Stimulated activated CD4-positive, alpha-beta T cell treated with anti-CD3 and anti-CD28 coated beads, Interleukin-1b, Interleukin-23, amount 100 ng/mL, for 4 hours (primary cell): ENCODE data around the gene THOC6.

Experiments used
- DNase-seq, 2 donors: peaks; one replicate each; pipeline ENCODE4 v3.0.0-alpha.2; 2020; ENCODE audit warnings: low read depth in 2 of 2

The THOC6 gene

DNA sequence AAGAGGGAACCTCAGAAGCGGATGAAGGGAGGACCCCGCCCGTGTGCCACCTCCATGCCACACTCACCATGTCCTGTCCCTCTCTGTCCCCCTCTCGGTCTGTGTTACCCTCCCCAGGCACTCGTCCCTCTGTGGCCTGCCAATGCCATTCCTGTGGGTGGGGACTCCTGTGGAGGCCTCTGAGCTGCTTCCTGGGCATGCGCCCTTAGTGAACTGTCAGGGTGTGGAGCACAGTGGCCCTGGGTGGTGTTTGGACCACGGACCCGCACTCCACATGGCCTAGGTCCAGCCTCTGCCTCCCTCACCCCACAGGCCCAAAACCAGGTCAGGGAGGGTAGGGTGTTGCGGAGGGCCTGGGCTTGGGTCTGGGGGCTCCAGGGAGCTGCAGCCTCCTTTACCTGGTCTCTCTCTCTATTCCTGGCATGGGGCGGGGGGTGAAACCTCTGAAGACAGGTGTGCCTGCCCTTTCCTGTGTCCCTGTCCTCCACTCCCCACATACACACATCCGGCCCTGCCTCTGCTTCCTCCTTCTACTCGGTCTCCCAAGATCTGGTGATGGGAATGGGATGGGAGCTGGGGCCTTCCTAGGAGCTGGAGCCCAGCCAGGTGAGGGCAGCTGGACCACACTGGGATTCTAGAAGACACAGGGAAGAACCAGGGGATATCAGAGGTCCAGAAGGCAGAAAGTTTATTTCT, 32.1 kb upstream of the THOC6 start:
- no peak for DNase-seq

DNA sequence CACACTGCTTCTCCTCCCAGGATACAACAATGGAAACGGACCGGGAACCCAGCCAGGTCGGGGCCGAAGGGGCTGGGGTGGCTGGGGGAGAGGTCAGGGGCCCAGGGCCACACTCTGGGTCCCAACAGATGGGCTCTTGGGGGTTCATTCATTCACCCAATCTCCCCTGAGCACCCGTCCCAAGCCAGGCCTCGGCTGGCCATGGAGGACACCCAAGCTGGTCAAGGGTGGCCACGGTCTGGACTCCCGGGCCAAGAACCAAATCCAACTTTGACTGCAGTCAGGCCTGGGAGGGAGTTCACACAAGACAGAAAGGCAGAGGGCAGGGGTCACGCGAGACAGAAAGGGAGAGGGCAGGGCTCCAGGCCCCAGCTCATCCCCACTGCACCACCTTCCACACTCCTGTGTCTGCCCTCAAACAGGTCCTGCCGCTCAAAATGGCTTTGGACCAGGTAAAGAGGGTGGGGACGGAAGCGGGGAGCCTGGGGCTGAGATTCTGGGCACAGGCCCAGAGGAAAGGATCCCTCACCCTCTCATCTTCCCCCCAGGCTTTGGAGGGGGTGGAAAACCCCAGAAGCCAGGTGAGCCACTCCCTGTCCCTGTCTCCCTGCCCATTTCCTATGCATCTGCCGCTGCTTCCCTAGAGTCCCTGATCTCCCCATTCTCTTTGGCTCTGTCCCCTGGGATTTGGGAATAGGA, 31.3 kb upstream of the THOC6 start:
- DNase-seq: no peak

DNA sequence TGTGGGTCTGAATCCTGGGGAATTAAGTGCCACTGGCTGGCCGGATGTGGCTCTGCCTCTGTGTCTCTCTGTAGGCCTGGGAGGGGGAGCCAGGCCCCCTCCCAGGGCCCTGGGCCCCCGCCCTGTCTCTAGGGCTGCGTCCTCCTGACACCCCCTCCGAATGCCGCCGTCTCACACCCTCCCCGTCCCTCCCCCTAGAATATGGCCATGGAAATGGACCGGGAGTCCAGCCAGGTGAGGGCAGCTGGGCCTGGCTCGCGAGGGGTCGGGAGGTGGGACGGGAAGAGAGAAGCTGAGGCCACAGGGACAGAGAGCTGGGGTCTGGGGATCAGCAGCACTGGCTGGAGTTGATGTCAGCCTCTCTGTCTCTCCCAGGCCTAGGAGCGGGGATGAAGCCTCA, 27.5 kb upstream of the THOC6 start:
- no peak for DNase-seq

DNA sequence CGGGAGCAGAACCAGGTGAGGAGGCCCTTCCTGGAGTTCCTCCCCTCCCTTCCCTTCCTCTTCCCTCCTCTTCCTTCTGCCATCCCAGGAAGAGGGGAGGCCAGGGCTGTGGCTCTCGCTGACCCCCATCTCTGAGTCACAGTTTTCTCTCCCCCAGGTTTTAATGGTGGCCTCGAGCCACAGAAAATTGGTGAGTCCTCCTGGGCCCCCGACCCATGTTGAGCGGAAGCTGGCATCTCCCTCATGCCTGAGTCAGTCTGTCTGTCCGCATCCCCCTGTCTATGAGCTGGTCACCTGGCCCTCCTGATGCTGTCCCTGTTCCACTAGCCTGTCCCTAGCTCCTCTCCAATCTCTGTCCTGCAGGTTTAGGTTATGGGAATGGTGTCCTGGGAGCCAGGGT, 23.9 kb upstream of the THOC6 start:
- no peak for DNase-seq

DNA sequence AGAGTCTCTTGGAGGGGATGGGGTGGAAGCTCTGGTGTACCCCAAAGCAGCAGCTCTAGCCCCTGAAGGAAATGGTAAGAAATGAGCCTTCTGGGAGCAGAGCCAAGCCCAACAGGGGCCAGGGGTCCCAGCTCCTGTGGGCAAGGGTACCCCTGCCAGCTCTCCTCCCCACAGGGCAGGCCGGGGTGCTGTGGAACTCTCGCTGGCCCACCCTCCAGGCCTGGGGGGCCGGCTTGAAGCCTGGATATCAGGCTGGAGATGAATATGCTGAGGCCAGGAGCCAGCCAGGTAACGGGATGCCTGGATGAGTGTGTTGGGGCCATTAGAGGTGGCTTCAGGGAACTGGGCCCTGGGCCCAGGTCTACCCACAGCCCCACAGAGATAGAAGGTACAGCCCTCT, 23.3 kb upstream of the THOC6 start:
- DNase-seq: no peak

DNA sequence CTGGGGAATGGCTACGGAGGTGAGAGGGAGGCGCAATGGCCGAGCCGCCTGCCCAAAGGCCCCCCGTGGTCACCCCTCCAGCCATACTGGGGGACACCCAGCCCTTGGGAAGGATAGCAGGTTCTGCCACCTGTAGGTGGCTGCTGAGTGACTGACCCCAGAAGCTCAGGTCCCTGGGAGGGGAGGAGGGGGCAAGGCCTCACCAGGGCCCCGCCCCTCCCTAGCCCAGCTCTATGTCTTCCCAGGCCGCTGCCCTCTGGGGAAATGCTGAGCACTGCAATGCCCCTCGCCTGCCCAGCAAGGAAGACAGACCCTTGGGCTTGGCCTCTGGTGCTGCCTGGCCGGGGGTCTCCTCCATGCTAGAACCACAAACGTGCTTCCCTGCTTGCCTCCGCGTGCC, 22.5 kb upstream of the THOC6 start:
- DNase-seq: no peak

DNA sequence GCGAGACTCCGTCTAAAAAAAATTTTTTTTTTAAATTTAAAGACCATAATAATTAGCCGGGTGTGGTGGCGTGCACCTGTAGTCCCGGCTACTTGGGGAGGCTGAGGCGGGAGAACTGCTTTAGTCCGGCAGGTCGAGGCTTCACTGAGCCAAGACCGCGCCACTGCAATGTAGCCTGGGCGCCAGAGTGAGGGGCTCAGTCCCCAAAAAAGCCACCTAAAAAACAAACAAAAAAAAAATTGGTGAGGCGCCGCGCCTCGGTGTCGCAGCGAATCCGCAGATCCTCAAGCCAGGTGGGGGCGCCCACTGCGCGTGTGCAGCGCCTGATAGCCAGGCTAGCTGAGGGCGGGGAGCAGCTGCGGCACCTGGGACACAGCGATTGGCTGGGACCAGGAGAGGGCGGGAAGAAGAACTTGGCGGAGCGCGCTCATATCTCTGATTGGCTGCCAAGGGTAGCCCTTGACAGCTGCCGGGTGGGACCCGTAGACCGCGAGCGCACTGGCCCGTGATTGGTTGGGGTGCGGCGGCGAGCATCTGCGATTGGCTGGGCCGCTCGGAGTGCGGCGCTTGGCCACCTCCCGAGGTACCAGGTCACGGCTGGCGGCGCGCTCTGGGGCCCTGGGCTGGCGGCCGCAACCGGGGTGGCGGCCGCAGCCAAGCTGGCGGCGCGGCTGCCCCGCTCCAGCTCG, 20.1 kb upstream of the THOC6 start:
- DNase-seq: peak; percentile 90 to 93

DNA sequence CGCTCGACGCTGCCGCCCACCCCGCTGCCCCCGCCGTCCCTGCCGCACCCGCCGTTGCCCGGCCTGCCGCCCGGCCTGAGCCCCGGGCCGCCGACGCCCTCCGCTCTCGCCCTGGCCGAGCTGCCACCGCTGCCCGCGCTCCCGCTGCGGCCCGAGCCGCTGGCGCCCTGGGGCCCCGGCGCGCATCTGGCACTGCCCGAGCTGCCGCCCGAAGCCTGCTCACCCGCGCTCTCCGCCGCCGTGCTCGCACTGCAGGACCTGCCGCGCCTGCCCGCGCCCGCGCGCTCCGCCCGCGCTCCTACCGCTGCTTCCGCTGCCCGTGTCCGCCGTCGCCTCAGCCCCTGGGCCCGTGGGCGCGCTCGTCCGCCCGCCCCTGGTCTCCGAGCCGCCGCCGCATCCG, 19.5 kb upstream of the THOC6 start:
- DNase-seq: no peak

DNA sequence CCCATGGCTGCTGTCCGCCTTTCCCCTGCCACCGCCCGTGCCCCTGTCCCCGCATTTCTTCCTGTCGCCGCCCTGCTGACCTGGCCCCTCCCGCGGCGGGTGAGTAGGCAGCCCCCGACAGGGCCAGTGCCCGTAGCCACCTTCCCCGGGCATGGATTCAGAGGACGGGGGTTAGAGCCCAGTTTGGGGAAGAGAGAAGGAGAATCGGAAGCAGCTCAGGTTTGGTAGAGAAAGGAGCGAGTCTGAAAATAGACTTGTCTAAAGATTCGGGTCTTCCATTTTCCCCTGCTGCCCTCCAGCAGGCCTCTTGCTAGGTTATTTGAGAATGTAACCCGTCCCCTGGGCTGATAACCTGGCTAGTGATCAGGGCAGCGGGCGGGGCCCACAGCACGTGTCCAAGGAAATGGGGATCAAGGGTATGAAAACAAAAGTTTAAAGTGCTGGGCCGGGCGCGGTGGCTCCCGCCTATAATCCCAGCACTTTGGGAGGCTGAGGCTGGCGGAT, 19.0 kb upstream of the THOC6 start:
- DNase-seq: no peak

DNA sequence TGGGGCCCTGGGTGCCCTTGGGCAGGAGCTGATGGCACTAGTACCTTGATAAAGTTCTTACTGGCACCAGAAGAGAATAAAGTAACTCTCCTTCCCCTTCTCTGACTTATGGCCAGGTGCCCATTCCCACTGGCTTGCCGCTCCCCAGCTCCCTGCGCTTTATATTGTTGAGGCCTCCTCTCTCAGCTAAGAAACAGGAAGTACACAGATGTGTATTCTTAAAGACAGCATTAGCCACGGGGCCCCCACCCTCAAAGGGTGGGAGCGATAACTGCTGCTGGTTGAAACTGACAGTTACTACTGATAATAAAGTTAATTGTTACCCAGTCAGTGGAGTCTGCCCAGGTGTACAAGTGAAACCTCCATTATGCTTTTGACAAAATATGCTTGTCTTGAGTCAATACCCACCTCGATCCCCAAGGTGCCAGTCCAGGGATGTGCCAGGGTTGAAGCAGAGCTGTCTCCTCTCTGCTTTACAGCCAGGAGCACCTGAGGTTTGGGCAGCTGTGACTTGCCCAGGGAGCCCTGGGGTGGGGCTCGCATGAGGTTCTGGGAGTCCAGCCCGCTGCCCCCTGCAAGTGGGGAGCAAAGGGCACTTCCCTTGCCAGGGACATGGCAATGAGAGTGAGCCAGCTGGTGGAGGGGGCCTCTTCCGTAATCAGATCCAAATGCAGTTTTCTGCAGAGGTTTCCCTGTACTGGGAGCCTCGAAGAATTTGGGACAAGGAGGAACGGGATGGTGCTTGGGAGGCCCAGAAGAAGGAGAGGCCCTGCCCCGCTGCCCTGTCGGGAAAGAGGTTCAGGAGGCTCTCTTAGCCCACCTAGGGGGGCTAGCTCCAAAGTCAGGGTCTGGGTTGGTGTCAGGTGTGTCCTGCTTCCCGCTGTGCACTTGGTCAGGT, 16.5 kb upstream of the THOC6 start:
- no peak for DNase-seq

DNA sequence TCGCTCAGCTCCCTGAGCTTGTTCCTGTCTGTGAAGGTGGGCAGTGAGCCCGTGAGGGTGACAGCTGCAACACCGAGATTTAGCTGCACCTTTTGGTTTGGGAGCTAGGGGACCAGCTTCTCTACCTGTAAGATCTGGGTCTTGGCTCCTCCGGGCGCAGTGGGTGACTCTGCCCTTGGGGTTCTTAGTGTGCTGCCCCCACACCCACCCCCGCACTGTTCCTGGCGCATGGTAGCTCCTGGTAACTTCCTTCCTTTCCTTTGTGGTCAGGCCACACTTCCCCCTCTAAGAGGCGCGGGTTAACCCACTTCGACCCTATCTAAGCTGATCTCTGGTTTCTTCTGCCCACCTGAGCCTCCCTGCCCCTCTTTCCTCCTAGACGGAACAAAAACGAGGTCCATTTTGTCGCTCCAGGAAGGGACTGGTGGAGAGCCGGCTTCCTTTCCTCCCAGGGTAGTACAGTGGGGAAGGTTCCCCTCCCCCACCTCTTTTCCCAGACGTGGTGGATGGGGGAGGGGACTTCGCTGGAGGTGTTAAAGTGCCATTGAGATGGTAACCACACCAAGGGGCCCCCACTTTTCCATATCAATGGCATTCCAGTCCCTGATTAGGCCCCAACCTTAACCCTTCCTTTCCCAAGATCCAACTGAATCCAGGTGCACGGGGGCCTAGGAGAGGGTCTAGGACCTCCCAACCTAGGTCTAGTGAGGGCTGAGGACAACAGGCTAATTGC, 15.7 kb upstream of the THOC6 start:
- no peak for DNase-seq

DNA sequence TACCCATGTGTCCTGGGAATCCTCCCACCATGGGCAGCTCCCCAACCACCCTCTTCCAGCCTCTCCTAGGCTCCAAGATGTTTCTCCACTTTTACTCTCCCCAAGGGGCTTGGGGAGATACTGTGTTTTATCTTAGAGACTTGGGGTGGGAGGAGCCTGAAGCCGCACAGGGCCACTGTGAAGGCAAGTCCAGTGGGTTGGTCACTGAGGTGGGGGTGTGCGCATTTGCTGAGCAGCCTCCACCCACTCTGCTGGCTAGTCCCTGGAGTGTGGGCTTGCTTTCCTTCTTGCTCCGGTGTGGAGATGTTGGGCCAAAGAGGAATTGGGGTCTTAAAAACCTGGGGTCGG, 15.2 kb upstream of the THOC6 start:
- no peak for DNase-seq

DNA sequence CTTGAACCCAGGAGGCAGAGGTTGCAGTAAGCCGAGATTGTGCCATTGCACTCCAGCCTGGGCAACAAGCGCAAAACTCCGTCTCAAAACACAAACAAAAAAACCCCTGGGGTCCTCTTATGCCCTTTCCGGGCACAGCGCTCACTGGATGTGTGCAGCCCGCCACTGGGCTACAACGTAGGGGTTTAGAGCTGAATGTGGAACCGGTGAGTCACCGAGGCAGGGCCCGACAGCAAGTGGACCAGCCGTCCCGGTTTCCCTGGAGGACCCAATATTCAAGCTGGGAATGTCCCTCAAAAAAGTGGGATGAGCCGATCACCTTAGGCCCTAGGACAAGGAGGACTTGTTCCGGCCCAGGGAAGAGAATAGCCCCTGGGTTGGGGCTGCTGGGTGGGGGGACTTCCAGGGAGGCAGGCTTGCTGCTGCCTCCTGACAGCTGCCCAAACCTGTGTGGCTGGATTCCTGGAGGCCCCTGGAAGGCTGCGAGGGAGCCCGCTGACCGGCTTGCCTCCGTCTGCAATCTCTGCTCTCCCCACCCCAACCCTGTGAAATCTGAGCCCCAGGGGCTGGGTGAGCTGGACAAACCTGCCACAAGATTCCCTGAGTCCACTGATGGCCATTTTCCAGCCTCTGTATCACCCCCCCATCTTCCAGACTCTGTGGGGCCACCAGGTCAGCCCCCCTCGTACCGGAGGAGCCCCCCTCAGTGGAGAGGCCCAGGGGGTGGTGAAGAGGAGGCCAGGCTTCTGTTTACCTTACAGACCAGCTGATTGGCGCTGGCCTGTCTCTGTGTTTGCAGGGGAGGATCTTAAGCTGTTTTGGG, 14.1 kb upstream of the THOC6 start:
- DNase-seq: no peak

DNA sequence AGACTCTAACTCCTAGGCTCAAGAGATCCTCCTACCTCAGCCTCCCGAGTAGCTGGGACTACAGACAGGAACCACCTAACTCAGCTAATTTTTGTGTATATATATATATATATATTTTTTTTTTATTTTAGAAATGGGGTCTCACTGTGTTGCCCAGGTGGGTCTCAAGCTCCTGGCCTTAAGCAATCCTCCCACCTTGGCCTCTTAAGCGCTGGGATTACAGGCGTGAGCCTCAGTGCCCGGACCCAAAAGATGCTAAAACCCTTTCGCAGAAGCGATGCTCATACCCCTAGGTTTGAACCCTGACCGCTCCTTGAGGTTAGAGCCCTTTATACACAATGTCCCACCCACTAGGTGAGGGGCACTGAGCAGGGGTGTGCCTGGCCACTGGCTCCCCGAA, 13.3 kb upstream of the THOC6 start:
- no peak for DNase-seq

DNA sequence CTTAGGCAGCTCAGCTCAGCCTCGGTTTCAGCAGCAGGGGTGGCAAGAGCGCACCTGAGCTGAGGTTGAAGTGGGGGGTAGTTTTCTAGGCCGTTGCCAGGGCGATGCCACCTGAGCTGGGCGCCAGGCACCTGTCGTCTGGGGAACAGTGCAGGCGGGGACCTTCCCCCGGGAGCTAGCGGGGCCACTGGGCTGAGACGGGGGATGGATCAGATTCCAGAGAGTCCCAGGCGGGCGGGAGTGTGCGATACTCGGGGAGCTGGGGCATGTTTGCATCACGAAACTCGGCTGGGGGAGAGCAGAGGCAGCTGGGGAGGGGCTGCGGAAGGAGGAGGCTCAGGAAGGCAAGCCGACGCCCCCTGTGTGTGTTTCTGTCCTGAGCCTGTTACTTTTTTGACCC, 11.6 kb upstream of the THOC6 start:
- no peak for DNase-seq

DNA sequence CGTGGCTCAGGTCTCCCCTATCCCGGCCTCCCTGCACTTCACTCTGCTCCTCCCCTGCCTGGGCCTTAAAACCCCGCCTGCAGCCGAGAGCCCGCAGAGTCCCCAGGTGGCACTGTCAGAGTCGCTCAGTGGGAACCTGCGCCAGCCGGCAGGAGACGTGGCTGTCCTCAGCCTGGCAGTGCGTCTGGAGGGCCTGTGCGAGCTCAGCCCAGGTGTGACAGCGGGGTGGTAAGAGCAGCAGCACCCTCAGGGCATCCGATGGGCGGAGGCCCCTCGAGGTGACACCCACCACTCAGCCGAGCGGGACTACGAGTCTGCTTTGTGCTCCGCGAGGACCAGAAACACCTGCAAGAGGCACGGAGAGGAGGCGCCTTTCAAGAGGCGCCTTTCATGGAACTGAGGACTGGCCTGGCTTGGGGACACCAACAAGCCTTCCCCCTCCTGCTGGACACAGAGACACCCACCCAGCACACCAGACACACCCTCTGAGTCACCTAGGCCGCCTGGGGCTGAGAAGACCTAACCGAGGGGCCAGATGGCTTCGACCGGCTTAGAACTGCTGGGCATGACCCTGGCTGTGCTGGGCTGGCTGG, 10.9 kb upstream of the THOC6 start, which contains the start of gene CLDN9:
Gene CLDN9, plus strand, starts transcription at position 96 of the 593 bp plus-strand sequence. Its CDS starts 440 bp downstream, at position 536.
- DNase-seq: no peak

DNA sequence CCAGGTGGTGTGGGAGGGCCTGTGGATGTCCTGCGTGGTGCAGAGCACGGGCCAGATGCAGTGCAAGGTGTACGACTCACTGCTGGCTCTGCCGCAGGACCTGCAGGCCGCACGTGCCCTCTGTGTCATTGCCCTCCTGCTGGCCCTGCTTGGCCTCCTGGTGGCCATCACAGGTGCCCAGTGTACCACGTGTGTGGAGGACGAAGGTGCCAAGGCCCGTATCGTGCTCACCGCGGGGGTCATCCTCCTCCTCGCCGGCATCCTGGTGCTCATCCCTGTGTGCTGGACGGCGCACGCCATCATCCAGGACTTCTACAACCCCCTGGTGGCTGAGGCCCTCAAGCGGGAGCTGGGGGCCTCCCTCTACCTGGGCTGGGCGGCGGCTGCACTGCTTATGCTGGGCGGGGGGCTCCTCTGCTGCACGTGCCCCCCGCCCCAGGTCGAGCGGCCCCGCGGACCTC, 10.3 kb upstream of the THOC6 start:
- no peak for DNase-seq

DNA sequence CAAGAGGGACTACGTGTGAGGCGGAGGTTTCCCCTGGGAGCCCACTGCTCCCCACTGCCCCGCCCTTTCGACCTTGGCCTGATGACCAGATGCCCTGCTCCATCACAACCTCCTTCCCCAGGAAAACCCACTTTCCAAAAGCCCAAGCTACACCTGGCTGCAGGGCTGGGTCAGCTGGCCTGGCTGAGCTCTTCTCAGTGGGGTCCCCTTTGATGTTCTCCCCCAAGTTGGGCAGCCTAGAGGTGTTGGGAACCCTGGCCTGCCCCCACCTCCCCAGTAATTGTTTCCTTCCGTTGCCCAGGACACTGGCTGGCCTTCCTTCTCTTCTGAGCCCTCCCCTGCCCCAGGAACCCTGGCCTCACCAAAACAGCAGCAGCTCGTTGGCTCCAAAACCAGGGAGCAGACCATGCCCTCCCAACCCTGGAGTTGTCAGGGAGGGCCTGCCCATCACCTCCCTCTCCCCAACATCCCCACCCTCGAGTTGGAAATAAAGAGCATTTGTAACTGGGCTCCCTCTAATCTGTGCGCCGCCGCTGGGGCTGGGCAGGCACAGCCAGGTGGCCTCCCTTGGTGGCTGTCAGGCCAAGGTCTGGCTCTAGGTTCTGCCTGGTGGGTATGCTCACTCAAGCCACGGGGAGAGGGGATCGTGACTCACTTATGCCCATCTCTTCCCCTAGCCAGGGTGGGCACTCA, 9.7 kb upstream of the THOC6 start:
- no peak for DNase-seq

DNA sequence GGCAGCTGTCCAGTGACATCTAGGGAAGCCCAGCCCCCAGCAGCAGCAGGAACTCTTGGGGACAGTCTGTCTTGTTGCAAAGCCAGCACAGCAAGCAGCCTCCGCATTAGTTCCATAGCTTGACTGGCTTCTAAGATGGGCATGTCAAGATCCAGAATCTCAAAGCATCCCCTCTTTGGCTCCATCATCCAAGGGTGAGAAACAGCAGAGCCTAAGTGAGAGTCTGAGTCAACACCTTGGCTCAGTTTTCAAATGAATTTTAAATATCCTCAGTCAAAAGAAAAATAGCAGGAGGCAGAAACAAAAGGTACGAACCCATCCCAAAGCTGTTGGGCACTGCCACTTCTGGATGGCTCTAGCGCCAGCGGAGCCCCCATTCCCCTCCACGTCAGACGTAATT, 8.9 kb upstream of the THOC6 start:
- DNase-seq: no peak
